Measurements from ENCODE around the gene IDS.

The IDS gene

GRCh38 chrX:149453030-149453429 is 52.1 kb downstream of the IDS start:
- DNase-seq (ENCODE audit: low read depth in 1 of 2, low spot score in 1 of 2): no peak
- no peaks in the 10 kb centered on the region for H3K27me3 ChIP-seq (ENCODE audit: insufficient read depth, poor library complexity, severe bottlenecking)
- H3K4me3 ChIP-seq (replicated peaks; ENCODE audit: insufficient read depth, low read length): no peak overlapping the region
- TF ChIP-seq POLR2AphosphoS5 (IDR thresholded peaks at IDR 0.05; ENCODE audit: low read depth) (no peak), SPI1 (IDR thresholded peaks at IDR 0.05; ENCODE audit: borderline replicate concordance, low read depth) (no peak), REST (IDR thresholded peaks at IDR 0.05; ENCODE audit: insufficient replicate concordance, low read depth) (no peak), CTCF (IDR thresholded peaks at IDR 0.05; ENCODE audit: insufficient read depth, low read length) (no peak), GABPA (IDR thresholded peaks at IDR 0.05; ENCODE audit: low read depth) (no peak)
- no peak overlapping the region for H3K27ac ChIP-seq (replicated peaks)

GRCh38 chrX:149433451-149433850 is 71.7 kb downstream of the IDS start:
- no peak for DNase-seq (ENCODE audit: low read depth in 1 of 2, low spot score in 1 of 2)
- TF ChIP-seq GABPA (IDR thresholded peaks at IDR 0.05; ENCODE audit: low read depth) (no peak), SPI1 (IDR thresholded peaks at IDR 0.05; ENCODE audit: borderline replicate concordance, low read depth) (no peak), CTCF (IDR thresholded peaks at IDR 0.05; ENCODE audit: insufficient read depth, low read length) (no peak), POLR2AphosphoS5 (IDR thresholded peaks at IDR 0.05; ENCODE audit: low read depth) (no peak), REST (IDR thresholded peaks at IDR 0.05; ENCODE audit: insufficient replicate concordance, low read depth) (no peak)
- Histone ChIP-seq H3K4me3 (replicated peaks; ENCODE audit: insufficient read depth, low read length) (no peak overlapping the region), H3K27me3 (ENCODE audit: insufficient read depth, poor library complexity, severe bottlenecking) (no peaks in the 10 kb centered on the region), H3K27ac (replicated peaks) (no peak overlapping the region)

GRCh38 chrX:149433051-149433450 is 72.1 kb downstream of the IDS start:
- no peak for TF ChIP-seq GABPA (IDR thresholded peaks at IDR 0.05; ENCODE audit: low read depth)
- no peak for TF ChIP-seq CTCF (IDR thresholded peaks at IDR 0.05; ENCODE audit: insufficient read depth, low read length)
- no peak for TF ChIP-seq REST (IDR thresholded peaks at IDR 0.05; ENCODE audit: insufficient replicate concordance, low read depth)
- TF ChIP-seq SPI1 (IDR thresholded peaks at IDR 0.05; ENCODE audit: borderline replicate concordance, low read depth): no peak
- no peak for TF ChIP-seq POLR2AphosphoS5 (IDR thresholded peaks at IDR 0.05; ENCODE audit: low read depth)
- Histone ChIP-seq H3K27me3 (ENCODE audit: insufficient read depth, poor library complexity, severe bottlenecking) (no peaks in the 10 kb centered on the region), H3K4me3 (replicated peaks; ENCODE audit: insufficient read depth, low read length) (no peak overlapping the region), H3K27ac (replicated peaks) (no peak overlapping the region)
- no peak for DNase-seq (ENCODE audit: low read depth in 1 of 2, low spot score in 1 of 2)

Data from HL-60 (cell line).